IMR-90 (cell line): ENCODE results near the gene SIT1. TPM values are rescaled to one million over a fixed set of nuclear protein-coding genes. Genes with fewer than 3 reads are reported as not detected.
A peak's percentile ranks its signal among the peaks of the same experiment; 100 is the strongest.

ENCODE experiments used
- ATAC-seq: fragments of 200-7000 bp; cut with Tn5 transposase; 2 replicates; pipeline ENCODE4 v1.9.1; 2020; ENCODE audit warnings: low read depth, mild to moderate bottlenecking, moderate library complexity
- BruUV-seq: library from RNA; stranded (reverse); fragments of 400-500 nt; replicated peaks from 2 replicates; lab custom pipeline; 2021; lab: Mats Ljungman, UMichigan
- CTCF ChIA-PET: fragments of 300-600 bp; formaldehyde crosslinking; extraction: SDS; loops from one replicate; lab custom pipeline; 2021; ENCODE audit warnings: antibody characterized with exemption; lab: Yijun Ruan, JAX
- POLR2A ChIA-PET: fragments of 300-600 bp; sonication (Branson Sonifier 250); formaldehyde crosslinking; loops from one replicate; lab custom pipeline; 2022; ENCODE audit warnings: antibody characterized with exemption; ENCODE audit not compliant: unreplicated experiment; lab: Charles Lee
- DNase-seq: peaks from one replicate; pipeline ENCODE4 v3.0.0; 2013
- H2AFZ ChIP-seq: replicated peaks from 2 replicates; pipeline ENCODE3; 2013; ENCODE audit warnings: low read length, mild to moderate bottlenecking; ENCODE audit not compliant: poor library complexity
- H2AK5ac ChIP-seq: 2 replicates; pipeline ENCODE4 v1.6.1; 2013; ENCODE audit warnings: low read depth, low read length, inconsistent platforms
- H2AK9ac ChIP-seq: replicated peaks from 2 replicates; pipeline ENCODE3; 2013; ENCODE audit warnings: mild to moderate bottlenecking, low read depth, low read length, moderate library complexity; ENCODE audit not compliant: poor library complexity
- H2BK120ac ChIP-seq: 2 replicates; pipeline ENCODE4 v1.6.1; 2013; ENCODE audit warnings: low read depth, low read length, inconsistent platforms
- H2BK15ac ChIP-seq: 3 replicates; pipeline ENCODE4 v1.6.1; 2013; ENCODE audit warnings: low read depth, low read length, inconsistent platforms
- H2BK20ac ChIP-seq: 2 replicates; pipeline ENCODE4 v1.6.1; 2013; ENCODE audit warnings: low read depth, mild to moderate bottlenecking, inconsistent platforms, low read length, moderate library complexity
- H2BK5ac ChIP-seq: 2 replicates; pipeline ENCODE4 v1.6.1; 2013; ENCODE audit warnings: mild to moderate bottlenecking, low read depth, low read length, inconsistent platforms; ENCODE audit not compliant: poor library complexity, severe bottlenecking
- H3K14ac ChIP-seq: replicated peaks from 2 replicates; pipeline ENCODE4 v1.6.1; 2013; ENCODE audit warnings: low read depth, low read length, inconsistent platforms
- H3K18ac ChIP-seq: 2 replicates; pipeline ENCODE4 v1.6.1; 2013; ENCODE audit warnings: low read depth, low read length, control low read depth
- H3K23ac ChIP-seq: 2 replicates; pipeline ENCODE4 v1.6.1; 2013; ENCODE audit warnings: low read depth, low read length, inconsistent platforms
- H3K27ac ChIP-seq: 2 replicates; pipeline ENCODE4 v1.5.1; 2013; ENCODE audit warnings: mild to moderate bottlenecking, control low read depth, low read length; ENCODE audit not compliant: insufficient read depth
- H3K27me3 ChIP-seq: 2 replicates; pipeline ENCODE4 v1.6.1; 2013; ENCODE audit warnings: low read length; ENCODE audit not compliant: control insufficient read depth, insufficient read depth
- H3K36me3 ChIP-seq: 2 replicates; pipeline ENCODE4 v1.6.1; 2013; ENCODE audit warnings: low read length, mixed read lengths; ENCODE audit not compliant: control insufficient read depth, insufficient read depth
- H3K4ac ChIP-seq: 2 replicates; pipeline ENCODE4 v1.6.1; 2013; ENCODE audit warnings: low read depth, low read length, inconsistent platforms
- H3K4me1 ChIP-seq: 2 replicates; pipeline ENCODE4 v1.6.1; 2013; ENCODE audit warnings: low read length, mixed read lengths; ENCODE audit not compliant: control insufficient read depth, insufficient read depth
- H3K4me2 ChIP-seq: 2 replicates; pipeline ENCODE4 v1.6.1; 2013; ENCODE audit warnings: low read depth, mild to moderate bottlenecking, control low read depth, low read length, moderate library complexity
- H3K4me3 ChIP-seq: 2 replicates; pipeline ENCODE4 v1.5.1; 2013; ENCODE audit warnings: low read depth, mild to moderate bottlenecking, control low read depth, low read length, moderate library complexity; ENCODE audit not compliant: insufficient read depth
- H3K56ac ChIP-seq: 2 replicates; pipeline ENCODE4 v1.6.1; 2013; ENCODE audit warnings: low read length, inconsistent platforms; ENCODE audit not compliant: insufficient read depth; ENCODE audit errors: extremely low read depth
- H3K79me1 ChIP-seq, 2 experiments: 2 replicates each; pipeline ENCODE4 v1.6.1; 2013; ENCODE audit warnings: low read length in 2 of 2, inconsistent platforms in 1 of 2, low read depth in 1 of 2
- H3K9ac ChIP-seq: 2 replicates; pipeline ENCODE4 v1.6.1; 2013; ENCODE audit warnings: low read depth, low read length, control low read depth
- H3K9me1 ChIP-seq: 2 replicates; pipeline ENCODE4 v1.6.1; 2013; ENCODE audit warnings: low read length, inconsistent platforms; ENCODE audit not compliant: insufficient read depth
- H3K9me3 ChIP-seq: 2 replicates; pipeline ENCODE4 v1.6.1; 2013; ENCODE audit warnings: low read length; ENCODE audit not compliant: control insufficient read depth, insufficient read depth
- H4K20me1 ChIP-seq: 2 replicates; pipeline ENCODE4 v1.6.1; 2013; ENCODE audit warnings: low read length, inconsistent platforms; ENCODE audit not compliant: insufficient read depth
- H4K5ac ChIP-seq: 2 replicates; pipeline ENCODE4 v1.6.1; 2013; ENCODE audit warnings: mild to moderate bottlenecking, low read depth, low read length, control low read depth
- H4K8ac ChIP-seq, 2 experiments: 2 replicates each; pipeline ENCODE4 v1.6.1; 2013; ENCODE audit warnings: low read depth in 2 of 2, low read length in 2 of 2, control low read depth in 1 of 2, inconsistent platforms in 1 of 2
- H4K91ac ChIP-seq: 2 replicates; pipeline ENCODE4 v1.6.1; 2013; ENCODE audit warnings: low read depth, low read length, inconsistent platforms; ENCODE audit not compliant: insufficient read depth
- CEBPB ChIP-seq: IDR thresholded peaks from 2 replicates; pipeline ENCODE4 v1.6.1; 2012; ENCODE audit warnings: low read depth, low read length, improper control_type of control experiment
- CHD1 ChIP-seq: IDR thresholded peaks from 2 replicates; pipeline ENCODE4 v1.6.1; 2012; ENCODE audit warnings: low read depth, low read length, improper control_type of control experiment
- MXI1 ChIP-seq: IDR thresholded peaks from 2 replicates; pipeline ENCODE4 v1.6.1; 2012; ENCODE audit warnings: low read depth, mild to moderate bottlenecking, low read length, moderate library complexity, borderline replicate concordance
- WGBS, 2 experiments: methylation state at CpG; one replicate each; pipeline versions ENCODE4 v1.1.5 to v1.1.7; 2013; ENCODE audit warnings: missing lambda C conversion rate in 2 of 2; ENCODE audit not compliant: insufficient read length in 1 of 2; ENCODE audit errors: extremely low coverage in 2 of 2; 5-methylcytosine and 5-hydroxymethylcytosine counted together
- dilution Hi-C: fragments of 300-500 bp; cut with HindIII; formaldehyde crosslinking; loops from one replicate; pipeline ENCODE4 v1.14.3; 2018; ENCODE audit warnings: low sequenced_read_pairs; ENCODE audit not compliant: unreplicated experiment
- in situ Hi-C: fragments of 300-500 bp; cut with MboI; formaldehyde crosslinking; loops from 3 replicates; pipeline ENCODE4 v1.14.3; 2019; ENCODE audit warnings: low sequenced_read_pairs, inconsistent platforms, mixed read lengths
- intact Hi-C: fragments of 100-400 bp; cut with micrococcal nuclease; formaldehyde crosslinking; loops from 2 replicates; pipeline ENCODE4 v1.10.0; 2022
- microRNA-seq, 2 experiments: library from miRNA; stranded (forward) in 1 of 2; unstranded in 1 of 2; fragments of 10-50 nt in 1 of 2; fragments of <30 nt in 1 of 2; gene quantifications in 1 of 2; microRNA quantifications in 1 of 2; one replicate each; pipeline versions ENCODE3 to v1.1.0; 2013 to 2020; ENCODE audit not compliant: insufficient read depth in 1 of 2, insufficient read length in 1 of 2, unreplicated experiment in 1 of 2
- polyA plus RNA-seq, 3 experiments: library from polyadenylated mRNA; depleted of rRNA; stranded (reverse); fragments of >200 nt; gene quantifications; 2 replicates each; pipeline ENCODE4 v1.2.3, GENCODE V29; 2012; ENCODE audit warnings: low replicate concordance in 1 of 3
- small RNA-seq, 5 experiments: library from RNA; depleted of rRNA; stranded (forward); fragments of <200 nt; gene quantifications; one replicate each; pipeline ENCODE3, GENCODE V24; 2012
- total RNA-seq: library from RNA; depleted of rRNA; stranded (reverse); fragments of >200 nt; gene quantifications from 2 replicates; pipeline ENCODE4 v1.2.3, GENCODE V29; 2012; rRNA removed

Gene SIT1
- total and polyA plus RNA-seq, 2 of the 4 experiments (the other 2 are of a cell fraction), result not detected

- ChIA-PET POLR2A (no interaction called here), CTCF (interaction anchor here (0.9 kb wide), 1 partner anchor 35 kb away, joined by 3 read pairs; no protein-coding TSS in a partner anchor)
- Histone ChIP-seq H3K4me3 (no peak overlapping the region), H2AK5ac (no peak overlapping the region), H3K27me3 (no peaks in the 10 kb centered on the region), H4K91ac (no peak overlapping the region), H3K27ac (no peak overlapping the region), H2BK15ac (no peak overlapping the region), H3K36me3 (no peaks in the 10 kb centered on the region), H3K4me1 (peaks cover 3% of the 10 kb centered on the region; the same call in 1 of the 2 replicates), H3K4me2 (no peak overlapping the region), H2BK120ac (no peak overlapping the region), H2AFZ (no peak overlapping the region), H3K9me1 (no peaks in the 10 kb centered on the region), H4K8ac (no peak overlapping the region), H3K4ac (no peak overlapping the region), H2AK9ac (no peak overlapping the region), H3K9ac (no peak overlapping the region), H2BK5ac (no peak overlapping the region), H3K56ac (no peak overlapping the region), H3K14ac (no peak overlapping the region), H4K20me1 (no peaks in the 10 kb centered on the region), H2BK20ac (no peak overlapping the region), H3K9me3 (no peaks in the 10 kb centered on the region; the same call in 1 of the 2 replicates), H4K5ac (no peak overlapping the region), H3K23ac (no peak overlapping the region), H3K79me1 (peaks cover 3 to 4% of the 10 kb centered on the region in 2 experiments; a peak in 1 of 4 replicates), H3K18ac (no peak overlapping the region)
- DNase-seq, result no peak
- no TSS peak for BruUV-seq
- WGBS, 2 experiments, result 70% methylated on average over 10 of the region's 14 CpGs; no CpG with 5 or more reads in 1 of the 2 experiments
- in situ Hi-C loops, result no loop called here
- dilution Hi-C loops, result no loop called here
- TF ChIP-seq CHD1, result no peak
- peak; percentile 44; the same call in 1 of the 2 replicates for TF ChIP-seq CEBPB
- TF ChIP-seq MXI1, result no peak
- ATAC-seq, result no peak
- intact Hi-C loops, result loop anchor here (5.0 to 10.0 kb wide), 3 partner anchors 57 to 483 kb away; partner anchors contain the start of genes ATOSB, CCDC107, RMRP and TPM2
Measured at GRCh38 chr9:35599763-35600604, 50.7 kb downstream of the SIT1 start.

Small RNA genes within 50 kb of the gene (microRNA-seq; reads per million reads assigned to microRNA genes)
- 0 to 0.37 reads per million in 2 experiments for gene MIR4667 (ENCODE audit: insufficient read depth in 1 of 2, insufficient read length in 1 of 2, unreplicated experiment in 1 of 2)
- gene RMRP (ENCODE audit: insufficient read depth, insufficient read length), result not detected
- gene RN7SL22P (ENCODE audit: insufficient read depth, insufficient read length), result not detected

Small RNA genes within 50 kb of the gene (small RNA-seq; reads per million reads assigned to genes)
- gene MIR4667 (0 to 1.3 (median 0) reads per million in 5 experiments), gene RMRP (0 reads per million in 5 experiments), gene RN7SL22P (0 reads per million in 5 experiments)

Other genes starting within 250 kb of the SIT1 start
- 17.4 and 18.3 TPM in 2 replicates for gene RUSC2, start 160.8 kb downstream of the SIT1 start, total RNA-seq
- 35.4 and 42.8 TPM in 2 replicates for gene RUSC2, start 160.8 kb downstream of the SIT1 start, polyA plus RNA-seq (2012; rRNA removed)
- 3.1 and 3.4 TPM in 2 replicates for gene TESK1, start 45.7 kb downstream of the SIT1 start, total RNA-seq
- gene TESK1, start 45.7 kb downstream of the SIT1 start, polyA plus RNA-seq (2012; rRNA removed), result 21.0 and 22.9 TPM in 2 replicates
- gene CD72, start 32.5 kb downstream of the SIT1 start, total RNA-seq, result 0.36 TPM in 1 of 2 replicates, not detected in the other
- gene CD72, start 32.5 kb downstream of the SIT1 start, polyA plus RNA-seq (2012; rRNA removed), result 0.09 and 0.58 TPM in 2 replicates
- gene RMRP, start 7.1 kb upstream of the SIT1 start, total RNA-seq, result 13,690 and 21,707 TPM in 2 replicates
- gene RMRP, start 7.1 kb upstream of the SIT1 start, polyA plus RNA-seq (2012; rRNA removed), result 39.7 and 88.0 TPM in 2 replicates
- gene CCDC107, start 7.4 kb upstream of the SIT1 start, total RNA-seq, result 6.8 and 10.0 TPM in 2 replicates
- gene CCDC107, start 7.4 kb upstream of the SIT1 start, polyA plus RNA-seq (2012; rRNA removed), result 21.1 and 24.4 TPM in 2 replicates
- gene ARHGEF39, start 14.3 kb upstream of the SIT1 start, total RNA-seq, result 0.56 and 2.5 TPM in 2 replicates
- gene ARHGEF39, start 14.3 kb upstream of the SIT1 start, polyA plus RNA-seq (2012; rRNA removed), result 2.1 and 2.8 TPM in 2 replicates
- 0.54 and 0.56 TPM in 2 replicates for gene CA9, start 23.0 kb upstream of the SIT1 start, total RNA-seq
- 3.7 and 3.9 TPM in 2 replicates for gene CA9, start 23.0 kb upstream of the SIT1 start, polyA plus RNA-seq (2012; rRNA removed)
- 960 and 1,994 TPM in 2 replicates for gene TPM2, start 39.0 kb upstream of the SIT1 start, total RNA-seq
- gene TPM2, start 39.0 kb upstream of the SIT1 start, polyA plus RNA-seq (2012; rRNA removed), result 2,500 and 2,548 TPM in 2 replicates
- 337 and 346 TPM in 2 replicates for gene TLN1, start 81.3 kb upstream of the SIT1 start, total RNA-seq
- 224 and 228 TPM in 2 replicates for gene TLN1, start 81.3 kb upstream of the SIT1 start, polyA plus RNA-seq (2012; rRNA removed)
- gene CREB3, start 81.7 kb upstream of the SIT1 start, total RNA-seq, result 105 and 106 TPM in 2 replicates
- 54.9 and 60.7 TPM in 2 replicates for gene CREB3, start 81.7 kb upstream of the SIT1 start, polyA plus RNA-seq (2012; rRNA removed)
- gene GBA2, start 98.3 kb upstream of the SIT1 start, total RNA-seq, result 14.2 and 18.1 TPM in 2 replicates
- 37.0 and 38.2 TPM in 2 replicates for gene GBA2, start 98.3 kb upstream of the SIT1 start, polyA plus RNA-seq (2012; rRNA removed)
- 10.2 and 10.8 TPM in 2 replicates for gene RGP1, start 98.4 kb upstream of the SIT1 start, total RNA-seq
- 13.5 and 14.3 TPM in 2 replicates for gene RGP1, start 98.4 kb upstream of the SIT1 start, polyA plus RNA-seq (2012; rRNA removed)
- not detected in 2 replicates for gene MSMP, start 103.3 kb upstream of the SIT1 start, total RNA-seq
- gene MSMP, start 103.3 kb upstream of the SIT1 start, polyA plus RNA-seq (2012; rRNA removed), result not detected in 2 replicates
- gene NPR2, start 140.7 kb upstream of the SIT1 start, total RNA-seq, result 5.2 and 6.4 TPM in 2 replicates
- gene NPR2, start 140.7 kb upstream of the SIT1 start, polyA plus RNA-seq (2012; rRNA removed), result 29.9 and 35.7 TPM in 2 replicates
- 0.28 and 0.72 TPM in 2 replicates for gene SPAG8, start 161.3 kb upstream of the SIT1 start, total RNA-seq
- 0.62 and 0.84 TPM in 2 replicates for gene SPAG8, start 161.3 kb upstream of the SIT1 start, polyA plus RNA-seq (2012; rRNA removed)
- gene HINT2, start 164.1 kb upstream of the SIT1 start, total RNA-seq, result 6.7 and 7.5 TPM in 2 replicates
- gene HINT2, start 164.1 kb upstream of the SIT1 start, polyA plus RNA-seq (2012; rRNA removed), result 17.4 and 20.6 TPM in 2 replicates
- not detected in 2 replicates for gene FAM221B, start 177.8 kb upstream of the SIT1 start, total RNA-seq
- gene FAM221B, start 177.8 kb upstream of the SIT1 start, polyA plus RNA-seq (2012; rRNA removed), result not detected in 2 replicates
- 0.56 and 0.72 TPM in 2 replicates for gene TMEM8B, start 178.3 kb upstream of the SIT1 start, total RNA-seq
- 8.2 and 8.3 TPM in 2 replicates for gene TMEM8B, start 178.3 kb upstream of the SIT1 start, polyA plus RNA-seq (2012; rRNA removed)
- not detected in 2 replicates for gene OR13J1, start 219.5 kb upstream of the SIT1 start, total RNA-seq
- not detected in 2 replicates for gene OR13J1, start 219.5 kb upstream of the SIT1 start, polyA plus RNA-seq (2012; rRNA removed)